Panc1 (cell line): Measurements from ENCODE around the gene PKD2. TPM values are rescaled to one million over a fixed set of nuclear protein-coding genes. Genes with fewer than 3 reads are reported as not detected.
"Not testable (repeated sequence)": the region's sequence is repeated elsewhere in the genome, so short reads cannot be mapped to it uniquely, and the experiment has no call there.

Experiments used
- ATAC-seq: fragments of 200-7000 bp; cut with Tn5 transposase; 2 replicates; pipeline ENCODE4 v1.9.1; 2020; ENCODE audit warnings: mild to moderate bottlenecking, moderate library complexity
- BruUV-seq: library from RNA; stranded (reverse); fragments of 400-500 nt; replicated peaks from 2 replicates; lab custom pipeline; 2021; lab: Mats Ljungman, UMichigan
- CTCF ChIA-PET: fragments of 300-600 bp; sonication (Branson Sonifier 250); formaldehyde crosslinking; loops from one replicate; lab custom pipeline; 2022; ENCODE audit warnings: antibody characterized with exemption; lab: Charles Lee
- POLR2A ChIA-PET: fragments of 300-600 bp; sonication (Branson Sonifier 250); formaldehyde crosslinking; loops from one replicate; lab custom pipeline; 2022; ENCODE audit warnings: antibody characterized with exemption; lab: Charles Lee
- DNase-seq: peaks from one replicate; pipeline ENCODE4 v3.0.0-alpha.2; 2010; ENCODE audit warnings: low read depth, low spot score
- H3K27ac ChIP-seq: 2 replicates; pipeline ENCODE4 v1.5.1; 2011; ENCODE audit warnings: mild to moderate bottlenecking, low read length, inconsistent platforms
- H3K27me3 ChIP-seq: fragments of 200-500 bp; sonication (Bioruptor generic); 2 replicates; pipeline ENCODE4 v1.6.0; 2014; ENCODE audit warnings: low read length, inconsistent platforms; ENCODE audit not compliant: control insufficient read depth, insufficient read depth
- H3K36me3 ChIP-seq: fragments of 200-500 bp; sonication (Bioruptor generic); 2 replicates; pipeline ENCODE4 v1.5.1; 2014; ENCODE audit warnings: inconsistent platforms, mild to moderate bottlenecking, low read length, moderate library complexity; ENCODE audit not compliant: control insufficient read depth, insufficient read depth
- H3K4me1 ChIP-seq: 2 replicates; pipeline ENCODE4 v1.5.1; 2011; ENCODE audit warnings: inconsistent platforms, mild to moderate bottlenecking, low read length, moderate library complexity; ENCODE audit not compliant: control insufficient read depth, insufficient read depth
- H3K4me3 ChIP-seq, 2 experiments: 2 replicates each; pipeline ENCODE4 v1.5.1; 2011 to 2012; ENCODE audit warnings: low read depth in 2 of 2, low read length in 2 of 2, mild to moderate bottlenecking in 2 of 2, inconsistent platforms in 1 of 2, moderate library complexity in 1 of 2
- H3K9me3 ChIP-seq: fragments of 200-500 bp; sonication (Bioruptor generic); 2 replicates; pipeline ENCODE4 v1.5.1; 2014; ENCODE audit warnings: low read depth, mild to moderate bottlenecking, inconsistent platforms, low read length, moderate library complexity; ENCODE audit not compliant: control insufficient read depth, insufficient read depth
- POLR2AphosphoS5 ChIP-seq: IDR thresholded peaks from 2 replicates; pipeline ENCODE4 v1.6.1; 2012; ENCODE audit warnings: mild to moderate bottlenecking, low read depth, low read length, moderate library complexity
- SIN3A ChIP-seq: IDR thresholded peaks from 2 replicates; pipeline ENCODE4 v1.6.1; 2012; ENCODE audit warnings: low read depth, mild to moderate bottlenecking, low read length, moderate library complexity, borderline replicate concordance; ENCODE audit not compliant: insufficient read depth
- TCF7L2 ChIP-seq: IDR thresholded peaks from 2 replicates; pipeline ENCODE4 v1.6.1; 2011; ENCODE audit warnings: mild to moderate bottlenecking, low read depth, low read length, inconsistent platforms
- in situ Hi-C: cut with HindIII; loops from 2 replicates; pipeline ENCODE4 v1.10.0; 2016; ENCODE audit warnings: low sequenced_read_pairs, low pct_unique_long_range_greater_than_20kb
- intact Hi-C: fragments of 100-400 bp; cut with micrococcal nuclease; formaldehyde crosslinking; loops from one replicate; pipeline ENCODE4 v1.10.0; 2022; ENCODE audit not compliant: unreplicated experiment
- total RNA-seq: library from RNA; stranded (reverse); gene quantifications from one replicate; pipeline ENCODE4 v1.2.1, GENCODE V29; 2021; ENCODE audit not compliant: unreplicated experiment
- TF ChIP-seq, protein P1 (sequence below): fragments of 450-650 bp; IDR thresholded peaks from 2 replicates; pipeline ENCODE4 v1.5.1; 2017; ENCODE audit warnings: mild to moderate bottlenecking
- TF ChIP-seq, protein P2 (sequence below), 2 experiments: IDR thresholded peaks; 2 replicates each; pipeline ENCODE4 v1.6.1; 2011 to 2012; ENCODE audit warnings: low read depth in 2 of 2, control low read depth in 1 of 2, low read length in 1 of 2, mild to moderate bottlenecking in 1 of 2, moderate library complexity in 1 of 2; ENCODE audit not compliant: insufficient read depth in 1 of 2

Gene PKD2
- total RNA-seq, 1 experiment from 2014 or later = 21.7 TPM

DNA sequence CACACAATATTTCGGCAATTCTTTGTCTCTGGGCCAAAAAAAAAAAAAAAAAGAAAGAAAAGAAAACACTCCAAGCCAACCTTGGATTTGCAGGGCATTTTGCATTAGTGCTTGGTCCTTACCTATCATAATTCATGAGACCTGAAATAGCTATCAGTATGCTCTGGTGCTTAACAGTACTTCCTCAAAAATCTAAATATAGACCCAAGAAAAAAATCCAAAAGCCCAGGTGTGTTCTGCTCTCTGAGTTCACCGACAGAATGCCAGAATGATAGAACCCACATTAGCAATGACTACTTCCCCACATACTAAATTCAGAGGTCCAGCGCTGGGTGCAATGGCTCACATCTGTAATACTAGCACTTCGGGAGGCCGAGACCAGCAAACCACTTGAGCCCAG lies 108.2 kb downstream of the PKD2 start:
- Histone ChIP-seq H3K9me3 (no peaks in the 10 kb centered on the region), H3K27me3 (no peaks in the 10 kb centered on the region), H3K27ac (no peak overlapping the region), H3K4me1 (peaks cover 4% of the 10 kb centered on the region), H3K4me3 (no peak overlapping the region), H3K36me3 (no peaks in the 10 kb centered on the region)
- ChIA-PET POLR2A (no interaction called here), CTCF (no interaction called here)
- in situ Hi-C loops = no loop called here
- DNase-seq = no peak
- intact Hi-C loops = no loop called here
- ATAC-seq = no peak
- no TSS peak for BruUV-seq
- TF ChIP-seq SIN3A = no peak
- TF ChIP-seq POLR2AphosphoS5 = no peak
- no peak for TF ChIP-seq TCF7L2
- TF ChIP-seq, protein P1, sequence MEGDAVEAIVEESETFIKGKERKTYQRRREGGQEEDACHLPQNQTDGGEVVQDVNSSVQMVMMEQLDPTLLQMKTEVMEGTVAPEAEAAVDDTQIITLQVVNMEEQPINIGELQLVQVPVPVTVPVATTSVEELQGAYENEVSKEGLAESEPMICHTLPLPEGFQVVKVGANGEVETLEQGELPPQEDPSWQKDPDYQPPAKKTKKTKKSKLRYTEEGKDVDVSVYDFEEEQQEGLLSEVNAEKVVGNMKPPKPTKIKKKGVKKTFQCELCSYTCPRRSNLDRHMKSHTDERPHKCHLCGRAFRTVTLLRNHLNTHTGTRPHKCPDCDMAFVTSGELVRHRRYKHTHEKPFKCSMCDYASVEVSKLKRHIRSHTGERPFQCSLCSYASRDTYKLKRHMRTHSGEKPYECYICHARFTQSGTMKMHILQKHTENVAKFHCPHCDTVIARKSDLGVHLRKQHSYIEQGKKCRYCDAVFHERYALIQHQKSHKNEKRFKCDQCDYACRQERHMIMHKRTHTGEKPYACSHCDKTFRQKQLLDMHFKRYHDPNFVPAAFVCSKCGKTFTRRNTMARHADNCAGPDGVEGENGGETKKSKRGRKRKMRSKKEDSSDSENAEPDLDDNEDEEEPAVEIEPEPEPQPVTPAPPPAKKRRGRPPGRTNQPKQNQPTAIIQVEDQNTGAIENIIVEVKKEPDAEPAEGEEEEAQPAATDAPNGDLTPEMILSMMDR = no peak
- TF ChIP-seq, protein P2, sequence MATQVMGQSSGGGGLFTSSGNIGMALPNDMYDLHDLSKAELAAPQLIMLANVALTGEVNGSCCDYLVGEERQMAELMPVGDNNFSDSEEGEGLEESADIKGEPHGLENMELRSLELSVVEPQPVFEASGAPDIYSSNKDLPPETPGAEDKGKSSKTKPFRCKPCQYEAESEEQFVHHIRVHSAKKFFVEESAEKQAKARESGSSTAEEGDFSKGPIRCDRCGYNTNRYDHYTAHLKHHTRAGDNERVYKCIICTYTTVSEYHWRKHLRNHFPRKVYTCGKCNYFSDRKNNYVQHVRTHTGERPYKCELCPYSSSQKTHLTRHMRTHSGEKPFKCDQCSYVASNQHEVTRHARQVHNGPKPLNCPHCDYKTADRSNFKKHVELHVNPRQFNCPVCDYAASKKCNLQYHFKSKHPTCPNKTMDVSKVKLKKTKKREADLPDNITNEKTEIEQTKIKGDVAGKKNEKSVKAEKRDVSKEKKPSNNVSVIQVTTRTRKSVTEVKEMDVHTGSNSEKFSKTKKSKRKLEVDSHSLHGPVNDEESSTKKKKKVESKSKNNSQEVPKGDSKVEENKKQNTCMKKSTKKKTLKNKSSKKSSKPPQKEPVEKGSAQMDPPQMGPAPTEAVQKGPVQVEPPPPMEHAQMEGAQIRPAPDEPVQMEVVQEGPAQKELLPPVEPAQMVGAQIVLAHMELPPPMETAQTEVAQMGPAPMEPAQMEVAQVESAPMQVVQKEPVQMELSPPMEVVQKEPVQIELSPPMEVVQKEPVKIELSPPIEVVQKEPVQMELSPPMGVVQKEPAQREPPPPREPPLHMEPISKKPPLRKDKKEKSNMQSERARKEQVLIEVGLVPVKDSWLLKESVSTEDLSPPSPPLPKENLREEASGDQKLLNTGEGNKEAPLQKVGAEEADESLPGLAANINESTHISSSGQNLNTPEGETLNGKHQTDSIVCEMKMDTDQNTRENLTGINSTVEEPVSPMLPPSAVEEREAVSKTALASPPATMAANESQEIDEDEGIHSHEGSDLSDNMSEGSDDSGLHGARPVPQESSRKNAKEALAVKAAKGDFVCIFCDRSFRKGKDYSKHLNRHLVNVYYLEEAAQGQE (IDR thresholded peaks at IDR 0.05; ENCODE audit: insufficient read depth in 1 of 2, low read depth in 2 of 2, low read length in 1 of 2) = no peak

DNA sequence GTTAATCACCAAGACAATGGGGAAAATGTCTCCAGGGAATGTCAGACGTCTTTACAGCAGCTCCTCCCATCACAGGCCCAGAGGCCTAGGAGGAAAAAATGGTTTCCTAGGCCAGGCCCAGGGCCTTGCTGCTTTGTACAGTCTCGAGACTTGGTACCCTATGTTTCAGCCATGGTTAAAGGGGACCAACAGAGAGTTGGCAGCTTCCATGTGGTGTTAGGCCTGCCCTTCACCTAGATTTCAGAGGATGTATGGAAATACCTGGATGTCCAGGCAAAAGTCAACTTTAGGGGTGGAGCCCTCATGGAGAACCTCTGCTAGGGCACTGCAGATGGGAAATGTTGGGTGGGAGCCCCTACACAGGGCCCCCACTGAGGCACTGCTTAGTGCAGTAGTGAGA lies 112.5 kb downstream of the PKD2 start:
- no peak overlapping the region for H3K27ac ChIP-seq
- intact Hi-C loops = no loop called here
- H3K4me3 ChIP-seq = no peak overlapping the region
- DNase-seq (no peak), ATAC-seq (no peak)
- no peak for TF ChIP-seq TCF7L2
- TF ChIP-seq, protein P1 = no peak
- TF ChIP-seq POLR2AphosphoS5 = no peak
- TF ChIP-seq, protein P2 (IDR thresholded peaks at IDR 0.05; ENCODE audit: insufficient read depth in 1 of 2, low read depth in 2 of 2, low read length in 1 of 2) = no peak
- TF ChIP-seq SIN3A = no peak
- in situ Hi-C loops = no loop called here
- H3K9me3 ChIP-seq = no peaks in the 10 kb centered on the region
- ChIA-PET POLR2A (no interaction called here), CTCF (no interaction called here)
- no peaks in the 10 kb centered on the region for H3K4me1 ChIP-seq
- no peaks in the 10 kb centered on the region for H3K27me3 ChIP-seq
- no TSS peak for BruUV-seq
- H3K36me3 ChIP-seq = no peaks in the 10 kb centered on the region

DNA sequence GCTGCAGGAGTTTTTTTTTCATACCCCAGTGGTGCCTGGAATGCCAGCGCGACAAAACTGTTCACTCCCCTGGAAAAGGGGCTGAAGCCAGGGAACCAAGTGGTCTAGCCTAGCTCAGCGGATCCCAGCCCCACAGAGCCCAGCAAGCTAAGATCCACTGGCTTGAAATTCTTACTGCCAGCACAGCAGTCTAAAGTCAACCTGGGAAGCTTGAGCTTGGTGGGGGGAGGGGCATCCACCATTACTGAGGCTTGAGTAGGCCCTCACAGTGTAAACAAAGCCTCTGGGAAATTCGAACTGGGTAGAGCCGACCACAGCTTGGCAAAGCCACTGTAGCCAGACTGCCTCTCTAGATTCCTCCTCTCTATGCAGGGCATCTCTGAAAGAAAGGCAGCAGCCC lies 114.8 kb downstream of the PKD2 start:
- H3K36me3 ChIP-seq, in situ Hi-C loops, POLR2A ChIA-PET, CTCF ChIA-PET, H3K4me1 ChIP-seq, H3K9me3 ChIP-seq, DNase-seq, H3K27me3 ChIP-seq, BruUV-seq, H3K4me3 ChIP-seq, ATAC-seq, intact Hi-C loops, H3K27ac ChIP-seq: not testable (repeated sequence)
